ENCODE measurements around the gene FNIP2. TPM values are rescaled to one million over a fixed set of nuclear protein-coding genes. Genes with fewer than 3 reads are reported as not detected.

The FNIP2 gene
- total and polyA plus RNA-seq, 2 donors (not counting 1 experiment from before 2014, with no cell fraction given): 0.03 to 0.17 TPM

GRCh38 chr4:158946825-158947224, 178.0 kb downstream of the FNIP2 start:
- DNase-seq (no peak), ATAC-seq (ENCODE audit: low read depth) (no peak)
- Histone ChIP-seq H4K20me1 (ENCODE audit: control insufficient read depth, insufficient read depth, low read length, poor library complexity, severe bottlenecking) (no peaks in the 10 kb centered on the region), H3K4me3 (ENCODE audit: control extremely low read depth in 1 of 5, extremely low read depth in 1 of 5, insufficient read depth in 1 of 5, low read depth in 2 of 5, low read length in 4 of 5) (no peak overlapping the region), H3K4me2 (replicated peaks; ENCODE audit: low read depth, low read length, poor library complexity, severe bottlenecking) (no peak overlapping the region), H2AFZ (ENCODE audit: insufficient read depth, low read depth, low read length, poor library complexity, severe bottlenecking) (no peak overlapping the region), H3K4me1 (ENCODE audit: control insufficient read depth in 2 of 2, insufficient read depth in 2 of 2, low read length in 2 of 2) (no peaks in the 10 kb centered on the region), H3K36me3 (replicated peaks in 1 of 2; ENCODE audit: control extremely low read depth in 1 of 2, control insufficient read depth in 1 of 2, extremely low read depth in 1 of 2, insufficient read depth in 2 of 2, low read length in 1 of 2) (no peaks in the 10 kb centered on the region), H3K27ac (ENCODE audit: low read length in 2 of 2) (no peak overlapping the region), H3K9ac (ENCODE audit: low read length) (no peak overlapping the region), H3K79me2 (ENCODE audit: control insufficient read depth, insufficient read depth, low read length) (no peaks in the 10 kb centered on the region), H3K27me3 (replicated peaks in 1 of 4; ENCODE audit: control extremely low read depth in 1 of 4, control insufficient read depth in 3 of 4, insufficient read depth in 4 of 4, low read length in 3 of 4) (no peaks in the 10 kb centered on the region), H3K9me3 (ENCODE audit: control extremely low read depth in 1 of 3, control insufficient read depth in 2 of 3, insufficient read depth in 1 of 3, low read length in 2 of 3) (peaks cover 0 to 5% (median 3%) of the 10 kb centered on the region in 3 donors)
- intact Hi-C loops (cut with micrococcal nuclease): no loop called here
- TF ChIP-seq CTCF (IDR thresholded peaks at IDR 0.05) (no peak), EZH2 (IDR thresholded peaks at IDR 0.05; ENCODE audit: borderline replicate concordance, insufficient read depth, low read depth, low read length, poor library complexity, severe bottlenecking) (no peak)
- ChIA-PET POLR2A (no interaction called here), CTCF (no interaction called here)
- Mint-ChIP-seq H3K4me3 (no peak overlapping the region), H3K4me1 (no peaks in the 10 kb centered on the region), H3K9me3 (ENCODE audit: insufficient read depth) (peaks cover 3% of the 10 kb centered on the region), H3K27ac (no peak overlapping the region), H3K27me3 (peaks cover 23% of the 10 kb centered on the region)
- 83% methylated on average over 1 of the region's 3 CpGs for whole genome bisulfite sequencing (ENCODE audit: insufficient coverage)

GRCh38 chr4:158948071-158948470, 179.2 kb downstream of the FNIP2 start:
- H3K36me3 ChIP-seq (replicated peaks in 1 of 2; ENCODE audit: control extremely low read depth in 1 of 2, control insufficient read depth in 1 of 2, extremely low read depth in 1 of 2, insufficient read depth in 2 of 2, low read length in 1 of 2): no peaks in the 10 kb centered on the region
- H3K79me2 ChIP-seq (ENCODE audit: control insufficient read depth, insufficient read depth, low read length): no peaks in the 10 kb centered on the region
- intact Hi-C loops (cut with micrococcal nuclease): no loop called here
- POLR2A ChIA-PET: no interaction called here
- no peaks in the 10 kb centered on the region for H4K20me1 ChIP-seq (ENCODE audit: control insufficient read depth, insufficient read depth, low read length, poor library complexity, severe bottlenecking)
- H3K27ac ChIP-seq (ENCODE audit: low read length in 2 of 2): no peak overlapping the region
- CTCF ChIA-PET: no interaction called here
- H3K4me3 Mint-ChIP-seq: no peak overlapping the region
- H3K9me3 Mint-ChIP-seq (ENCODE audit: insufficient read depth): peaks cover 14% of the 10 kb centered on the region
- H3K4me1 Mint-ChIP-seq: no peaks in the 10 kb centered on the region
- TF ChIP-seq EZH2 (IDR thresholded peaks at IDR 0.05; ENCODE audit: borderline replicate concordance, insufficient read depth, low read depth, low read length, poor library complexity, severe bottlenecking) (no peak), CTCF (IDR thresholded peaks at IDR 0.05) (no peak)
- H2AFZ ChIP-seq (ENCODE audit: insufficient read depth, low read depth, low read length, poor library complexity, severe bottlenecking): no peak overlapping the region
- no peak overlapping the region for H3K4me2 ChIP-seq (replicated peaks; ENCODE audit: low read depth, low read length, poor library complexity, severe bottlenecking)
- H3K27me3 ChIP-seq (replicated peaks in 1 of 4; ENCODE audit: control extremely low read depth in 1 of 4, control insufficient read depth in 3 of 4, insufficient read depth in 4 of 4, low read length in 3 of 4): no peaks in the 10 kb centered on the region
- 91% methylated on average over 1 of the region's 2 CpGs for WGBS (ENCODE audit: insufficient coverage)
- H3K9ac ChIP-seq (ENCODE audit: low read length): no peak overlapping the region
- no peaks in the 10 kb centered on the region for H3K4me1 ChIP-seq (ENCODE audit: control insufficient read depth in 2 of 2, insufficient read depth in 2 of 2, low read length in 2 of 2)
- H3K4me3 ChIP-seq (ENCODE audit: control extremely low read depth in 1 of 5, extremely low read depth in 1 of 5, insufficient read depth in 1 of 5, low read depth in 2 of 5, low read length in 4 of 5): no peak overlapping the region
- no peak overlapping the region for H3K27ac Mint-ChIP-seq
- H3K9me3 ChIP-seq (ENCODE audit: control extremely low read depth in 1 of 3, control insufficient read depth in 2 of 3, insufficient read depth in 1 of 3, low read length in 2 of 3): peaks cover 2 to 10% (median 9%) of the 10 kb centered on the region in 3 donors
- ATAC-seq (ENCODE audit: low read depth) (no peak), DNase-seq (no peak)
- H3K27me3 Mint-ChIP-seq: peaks cover 23% of the 10 kb centered on the region
